Diencephalon (tissue), 1 donor: ENCODE data around the gene ZNFX1. TPM values are rescaled to one million over a fixed set of nuclear protein-coding genes. Genes with fewer than 3 reads are reported as not detected.

Experiments
- small RNA-seq: library from RNA; depleted of rRNA; stranded (forward); fragments of <200 nt; gene quantifications from one replicate; pipeline ENCODE3, GENCODE V24; 2014
- total RNA-seq: library from RNA; depleted of rRNA; stranded (reverse); fragments of >200 nt; gene quantifications from one replicate; pipeline ENCODE4 v1.2.3, GENCODE V29; 2014

ZNFX1 gene
- 15.5 TPM for total RNA-seq

GRCh38 chr20:49278036-49278817 is at the start of gene ZNFX1:
TSS of gene ZNFX1 (minus strand) at chr20:49278057. CDS start at chr20:49275839, 2,218 bp downstream.

GRCh38 chr20:49219091-49219923 is 58.5 kb downstream of the ZNFX1 start, which contains the start of gene DDX27:
TSS of gene DDX27 (plus strand) at chr20:49219416. CDS start at chr20:49219449, 33 bp downstream.

Small RNA genes lying within 50 kb of the gene (small RNA-seq; reads per million reads assigned to genes)
- gene SNORD12B (5,612 reads per million, percentile 100 among the genes with 10 or more reads in this experiment), gene SNORD12C (2,354 reads per million, percentile 99 among the genes with 10 or more reads in this experiment)

Other genes starting within 250 kb of the ZNFX1 start
- 129 TPM for gene CSE1L, start 231.7 kb downstream of the ZNFX1 start, total RNA-seq
- gene STAU1, start 89.7 kb downstream of the ZNFX1 start, total RNA-seq, result 56.5 TPM
- gene DDX27, start 58.6 kb downstream of the ZNFX1 start, total RNA-seq, result 22.8 TPM
- gene KCNB1, start 204.6 kb upstream of the ZNFX1 start, total RNA-seq, result 14.8 TPM